Neural cell (in vitro differentiated cells): Measurements from ENCODE around the gene RBM17. TPM values are rescaled to one million over a fixed set of nuclear protein-coding genes. Genes with fewer than 3 reads are reported as not detected.

Experiments
- H2AFZ ChIP-seq: fragments of 200-600, 300-800 bp; sonication (generic), shearing (Covaris generic); 2 replicates; pipeline ENCODE4 v1.6.0; 2014; ENCODE audit warnings: low read depth, mild to moderate bottlenecking, antibody characterized with exemption, low read length, moderate library complexity
- H3F3A ChIP-seq: fragments of 200-600 bp; shearing (Covaris generic); 2 replicates; pipeline ENCODE4 v1.6.1; 2016; ENCODE audit warnings: mild to moderate bottlenecking, moderate library complexity, mixed read lengths, antibody characterized with exemption, low read length; ENCODE audit not compliant: insufficient read depth, poor library complexity, severe bottlenecking
- H3K27ac ChIP-seq: fragments of 200-600, 300-800 bp; sonication (generic), shearing (Covaris generic); 2 replicates; pipeline ENCODE4 v1.5.1; 2014; ENCODE audit warnings: mild to moderate bottlenecking, low read length, moderate library complexity
- H3K27me3 ChIP-seq: fragments of 300-800, 200-600 bp; sonication (generic), shearing (Covaris generic); 2 replicates; pipeline ENCODE4 v1.6.0; 2014; ENCODE audit warnings: mild to moderate bottlenecking, low read depth, low read length, moderate library complexity; ENCODE audit not compliant: insufficient read depth
- H3K36me3 ChIP-seq: fragments of 300-800, 200-600 bp; sonication (generic), shearing (Covaris generic); 2 replicates; pipeline ENCODE4 v1.5.1; 2014; ENCODE audit warnings: mild to moderate bottlenecking, antibody characterized with exemption, low read length, moderate library complexity; ENCODE audit not compliant: insufficient read depth
- H3K4me2 ChIP-seq: fragments of 300-800, 200-600 bp; sonication (generic), shearing (Covaris generic); 2 replicates; pipeline ENCODE4 v1.6.0; 2014; ENCODE audit warnings: mild to moderate bottlenecking, low read length
- H3K4me3 ChIP-seq: fragments of 300-800, 200-600 bp; sonication (generic), shearing (Covaris generic); 2 replicates; pipeline ENCODE4 v1.5.1; 2014; ENCODE audit warnings: mild to moderate bottlenecking, low read length, moderate library complexity
- H3K79me2 ChIP-seq: fragments of 200-600 bp; shearing (Covaris generic); replicated peaks from 2 replicates; pipeline ENCODE4 v1.6.0; 2014; ENCODE audit warnings: mild to moderate bottlenecking, low read length, moderate library complexity; ENCODE audit not compliant: insufficient read depth
- H3K9ac ChIP-seq: fragments of 300-800, 200-600 bp; sonication (generic), shearing (Covaris generic); 2 replicates; pipeline ENCODE4 v1.6.1; 2016; ENCODE audit warnings: mild to moderate bottlenecking, low read length, mixed read lengths
- H3K9me2 ChIP-seq: fragments of 200-600 bp; shearing (Covaris generic); 2 replicates; pipeline ENCODE4 v1.6.1; 2016; ENCODE audit warnings: mild to moderate bottlenecking, low read length, mixed read lengths; ENCODE audit not compliant: insufficient read depth
- H3K9me3 ChIP-seq: fragments of 200-600, 300-800 bp; sonication (generic), shearing (Covaris generic); 2 replicates; pipeline ENCODE4 v1.6.1; 2016; ENCODE audit warnings: mild to moderate bottlenecking, mixed run types, low read length, moderate library complexity, mixed read lengths
- H4K20me1 ChIP-seq: fragments of 200-600 bp; shearing (Covaris generic); 2 replicates; pipeline ENCODE4 v1.6.1; 2016; ENCODE audit warnings: mild to moderate bottlenecking, mixed run types; ENCODE audit not compliant: insufficient read depth
- CTCF ChIP-seq: fragments of 450-650 bp; IDR thresholded peaks from 2 replicates; pipeline ENCODE4 v1.5.1; 2014; ENCODE audit warnings: antibody characterized with exemption, mild to moderate bottlenecking, moderate library complexity; ENCODE audit not compliant: poor library complexity, severe bottlenecking
- EP300 ChIP-seq: fragments of 450-650 bp; conservative IDR thresholded peaks from 2 replicates; pipeline ENCODE4 v1.6.1; 2014; ENCODE audit warnings: antibody characterized with exemption, mild to moderate bottlenecking, moderate library complexity; ENCODE audit not compliant: poor library complexity, severe bottlenecking
- EZH2 ChIP-seq: fragments of 200-600, 300-800 bp; shearing (Covaris generic), sonication (generic); IDR thresholded peaks from 2 replicates; pipeline ENCODE4 v1.6.1; 2014; ENCODE audit warnings: antibody characterized with exemption, low read length, borderline replicate concordance, mild to moderate bottlenecking; ENCODE audit not compliant: insufficient read depth, poor library complexity, severe bottlenecking
- MXI1 ChIP-seq: fragments of 450-650 bp; conservative IDR thresholded peaks from 2 replicates; pipeline ENCODE4 v1.6.1; 2014; ENCODE audit warnings: antibody characterized with exemption, mild to moderate bottlenecking; ENCODE audit not compliant: poor library complexity, severe bottlenecking
- POLR2AphosphoS5 ChIP-seq: IDR thresholded peaks from 2 replicates; pipeline ENCODE4 v1.6.1; 2012
- RAD21 ChIP-seq: fragments of 450-650 bp; conservative IDR thresholded peaks from 2 replicates; pipeline ENCODE4 v1.6.1; 2014; ENCODE audit warnings: antibody characterized with exemption, mild to moderate bottlenecking, moderate library complexity
- REST ChIP-seq: IDR thresholded peaks from 2 replicates; pipeline ENCODE4 v1.6.1; 2012; ENCODE audit warnings: borderline replicate concordance
- SMC3 ChIP-seq: fragments of 450-650 bp; conservative IDR thresholded peaks from 2 replicates; pipeline ENCODE4 v1.6.1; 2014; ENCODE audit warnings: antibody characterized with exemption, mild to moderate bottlenecking, moderate library complexity; ENCODE audit not compliant: poor library complexity
- TAF1 ChIP-seq: IDR thresholded peaks from 2 replicates; pipeline ENCODE4 v1.6.1; 2012; ENCODE audit warnings: low read depth
- polyA plus RNA-seq: library from polyadenylated mRNA; depleted of rRNA; stranded (reverse); fragments of >200 nt; gene quantifications from 2 replicates; pipeline ENCODE4 v1.2.3, GENCODE V29; 2014

RBM17 gene
- polyA plus RNA-seq, 1 donor from 2014 or later = 109 TPM

- H2AFZ ChIP-seq = no peak overlapping the region
- no peak overlapping the region for H3K27ac ChIP-seq
- no peaks in the 10 kb centered on the region for H3K36me3 ChIP-seq
- no peaks in the 10 kb centered on the region for H3K9me2 ChIP-seq
- H4K20me1 ChIP-seq = no peaks in the 10 kb centered on the region
- TF ChIP-seq CTCF = no peak
- no peak for TF ChIP-seq POLR2AphosphoS5
- TF ChIP-seq EZH2 = no peak
- TF ChIP-seq RAD21 = no peak
- TF ChIP-seq SMC3 = no peak
- no peak for TF ChIP-seq EP300
- no peak for TF ChIP-seq MXI1
- TF ChIP-seq REST = no peak
- no peak for TF ChIP-seq TAF1
- no peaks in the 10 kb centered on the region for H3F3A ChIP-seq
- no peak overlapping the region for H3K4me3 ChIP-seq
- H3K79me2 ChIP-seq = no peaks in the 10 kb centered on the region
- no peaks in the 10 kb centered on the region for H3K27me3 ChIP-seq
- H3K9me3 ChIP-seq = no peaks in the 10 kb centered on the region
- H3K9ac ChIP-seq = no peak overlapping the region
- H3K4me2 ChIP-seq = no peak overlapping the region
Observed at GRCh38 chr10:6135039-6135438, 46.2 kb downstream of the RBM17 start.

- H3K4me3 ChIP-seq = no peak overlapping the region
- no peaks in the 10 kb centered on the region for H3F3A ChIP-seq
- no peak overlapping the region for H3K27ac ChIP-seq
- H4K20me1 ChIP-seq = no peaks in the 10 kb centered on the region
- H3K79me2 ChIP-seq = no peaks in the 10 kb centered on the region
- H3K36me3 ChIP-seq = no peaks in the 10 kb centered on the region
- H3K4me2 ChIP-seq = no peak overlapping the region
- no peak overlapping the region for H2AFZ ChIP-seq
- no peaks in the 10 kb centered on the region for H3K27me3 ChIP-seq
- no peak for TF ChIP-seq RAD21
- TF ChIP-seq EZH2 = no peak
- no peak for TF ChIP-seq TAF1
- no peak for TF ChIP-seq EP300
- TF ChIP-seq POLR2AphosphoS5 = no peak
- TF ChIP-seq CTCF = no peak
- TF ChIP-seq REST = no peak
- TF ChIP-seq SMC3 = no peak
- TF ChIP-seq MXI1 = no peak
- H3K9ac ChIP-seq = no peak overlapping the region
- no peaks in the 10 kb centered on the region for H3K9me3 ChIP-seq
- no peaks in the 10 kb centered on the region for H3K9me2 ChIP-seq
Observed at GRCh38 chr10:6135589-6136168, 46.8 kb downstream of the RBM17 start.
